GM19468 (cell line): Measurements from ENCODE around the gene CDC42BPB.
"Not testable (repeated sequence)": the region's sequence is repeated elsewhere in the genome, so short reads cannot be mapped to it uniquely, and the experiment has no call there.

Source experiments
- ATAC-seq: cut with Tn5 transposase; IDR thresholded peaks from one replicate; pipeline ENCODE4 v1.9.1; 2021; ENCODE audit warnings: mild to moderate bottlenecking, moderate library complexity, moderate number of reproducible peaks; ENCODE audit not compliant: unreplicated experiment; ENCODE audit errors: extremely low read depth

CDC42BPB gene

GRCh38 chr14:102932484-102933248 is 124.7 kb downstream of the CDC42BPB start:
- no peak for ATAC-seq

DNA sequence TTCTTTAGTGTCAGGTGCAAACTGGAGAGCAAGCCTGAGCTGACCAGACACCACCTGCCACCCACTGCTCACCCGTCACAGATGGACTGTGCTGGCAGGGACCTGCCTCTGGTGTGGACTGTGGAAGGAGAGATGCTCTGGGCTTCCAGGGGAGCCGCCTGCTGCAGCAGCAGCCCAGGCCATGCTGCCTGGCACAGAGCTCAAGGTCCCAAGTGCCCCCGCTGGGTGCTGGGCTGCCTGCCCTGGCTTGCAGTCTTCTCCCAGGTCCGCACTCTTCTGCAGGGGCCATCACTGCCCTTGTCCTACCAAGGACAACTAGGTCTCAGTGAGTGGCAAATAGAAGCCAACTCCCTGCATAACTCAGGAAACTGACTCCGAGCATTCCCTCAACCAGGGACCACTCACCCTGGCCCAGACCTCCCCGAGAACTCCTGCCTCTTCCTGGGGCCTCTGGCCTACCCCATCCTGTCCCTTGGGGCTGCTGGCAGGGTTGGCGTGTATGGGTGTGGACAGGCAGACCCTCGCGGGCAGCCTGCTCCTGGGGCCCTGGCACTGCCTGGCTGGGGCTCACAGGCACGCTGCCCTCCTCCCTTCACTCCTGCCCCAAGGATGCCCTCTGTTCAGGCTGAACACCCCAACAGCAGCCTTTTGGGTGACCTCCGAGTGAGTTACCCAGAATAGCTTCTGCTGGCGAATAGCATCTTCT is 125.6 kb downstream of the CDC42BPB start:
- no peak for ATAC-seq

DNA sequence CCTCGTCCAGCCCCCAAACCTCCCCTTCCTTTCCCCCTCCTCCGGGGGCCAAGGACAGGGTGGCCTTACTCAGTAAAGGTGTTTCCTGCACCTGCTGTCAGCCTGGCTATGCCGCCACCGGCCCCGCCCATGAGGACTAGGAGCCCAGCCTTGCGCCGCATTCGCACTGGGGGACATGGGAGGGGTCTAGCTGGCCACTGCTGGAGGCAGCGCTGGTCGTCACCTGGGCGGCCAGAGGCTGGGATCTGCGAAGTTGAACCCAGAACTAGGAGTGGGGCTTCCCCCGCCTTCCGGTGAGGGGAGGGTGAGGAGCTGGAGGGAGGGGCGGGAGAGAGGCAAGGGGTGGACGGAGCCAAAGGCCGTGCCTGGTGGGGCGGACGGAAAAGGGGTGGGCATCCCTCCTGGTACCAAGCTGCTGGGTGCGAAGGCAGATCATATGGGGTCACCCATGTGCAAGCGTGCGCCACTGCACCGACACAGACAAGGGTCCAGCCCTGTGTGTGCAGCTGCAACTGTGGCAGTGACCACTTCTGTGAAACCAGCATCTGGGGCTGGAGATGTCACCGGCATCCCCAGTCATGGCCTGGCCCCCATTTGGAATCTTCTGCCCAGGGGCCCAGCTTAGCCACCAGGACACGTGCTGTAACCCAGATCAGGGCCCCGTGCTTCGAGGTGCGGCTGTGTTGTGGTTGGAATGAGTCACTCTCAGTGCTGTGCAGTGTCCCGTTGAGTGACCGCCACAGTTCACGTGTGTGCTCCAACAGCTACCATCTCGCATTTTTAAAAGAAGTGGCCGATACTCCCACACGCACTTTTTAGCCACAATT is 126.4 kb downstream of the CDC42BPB start:
- no peak for ATAC-seq

- ATAC-seq: no peak
Measured at GRCh38 chr14:102930138-102930752, 127.1 kb downstream of the CDC42BPB start.

DNA sequence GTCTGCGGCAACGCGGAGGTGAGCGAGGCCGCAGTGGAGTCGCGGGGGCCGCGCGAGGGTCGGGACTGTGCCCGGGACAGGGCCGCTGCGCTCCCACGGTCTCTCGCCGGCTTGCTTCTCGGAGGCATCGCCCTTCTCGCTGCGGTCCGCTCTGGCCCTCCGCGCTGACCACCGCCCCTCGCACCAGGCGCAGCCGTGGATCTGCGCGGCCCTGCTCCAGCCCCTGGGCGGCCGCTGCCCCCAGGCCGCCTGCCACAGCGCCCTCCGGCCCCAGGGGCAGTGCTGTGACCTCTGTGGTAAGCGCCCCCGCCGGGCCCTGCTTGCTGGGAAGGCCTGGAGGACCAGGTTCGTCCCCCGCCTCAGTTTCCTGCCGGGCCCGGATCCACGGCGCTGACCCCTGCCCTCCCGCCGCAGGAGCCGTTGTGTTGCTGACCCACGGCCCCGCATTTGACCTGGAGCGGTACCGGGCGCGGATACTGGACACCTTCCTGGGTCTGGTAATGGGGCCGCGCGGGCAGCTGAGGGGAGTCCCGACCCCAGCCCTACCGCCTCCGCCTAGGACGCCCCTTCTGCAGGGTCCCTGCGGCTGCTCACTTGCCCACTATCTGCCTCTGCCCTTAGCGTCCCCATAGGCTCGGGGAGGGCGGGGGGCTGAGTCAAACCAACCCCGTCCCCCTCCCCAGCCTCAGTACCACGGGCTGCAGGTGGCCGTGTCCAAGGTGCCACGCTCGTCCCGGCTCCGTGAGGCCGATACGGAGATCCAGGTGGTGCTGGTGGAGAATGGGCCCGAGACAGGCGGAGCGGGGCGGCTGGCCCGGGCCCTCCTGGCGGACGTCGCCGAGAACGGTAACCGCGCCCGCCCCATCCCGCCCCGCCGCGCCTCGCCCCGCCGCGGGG is 127.9 kb downstream of the CDC42BPB start:
- ATAC-seq: no peak

DNA sequence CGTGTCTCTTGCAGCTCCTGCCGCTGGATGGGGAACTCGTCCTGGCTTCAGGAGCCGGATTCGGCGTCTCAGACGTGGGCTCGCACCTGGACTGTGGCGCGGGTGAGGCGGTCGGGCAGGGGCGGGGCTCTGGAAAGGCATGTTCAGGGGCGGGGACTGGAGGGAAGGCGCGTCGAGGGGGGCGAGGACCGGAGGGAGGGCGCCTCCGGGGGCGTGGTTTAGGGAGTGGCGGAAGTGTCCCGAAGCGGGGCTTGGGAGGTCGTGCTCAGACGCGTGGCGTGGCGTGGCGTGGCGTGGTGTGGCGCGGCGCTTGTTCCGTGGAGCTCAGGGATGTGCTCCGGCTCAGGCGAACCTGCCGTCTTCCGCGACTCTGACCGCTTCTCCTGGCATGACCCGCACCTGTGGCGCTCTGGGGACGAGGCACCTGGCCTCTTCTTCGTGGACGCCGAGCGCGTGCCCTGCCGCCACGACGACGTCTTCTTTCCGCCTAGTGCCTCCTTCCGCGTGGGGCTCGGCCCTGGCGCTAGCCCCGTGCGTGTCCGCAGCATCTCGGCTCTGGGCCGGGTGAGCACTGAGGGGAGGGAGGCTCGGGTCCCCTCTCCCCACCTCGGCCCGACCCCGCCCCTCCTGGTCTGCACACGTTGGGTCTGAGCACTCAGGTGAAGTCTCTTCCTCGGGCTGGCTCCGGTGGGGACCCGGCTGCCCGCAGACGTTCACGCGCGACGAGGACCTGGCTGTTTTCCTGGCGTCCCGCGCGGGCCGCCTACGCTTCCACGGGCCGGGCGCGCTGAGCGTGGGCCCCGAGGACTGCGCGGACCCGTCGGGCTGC is 128.7 kb downstream of the CDC42BPB start:
- ATAC-seq: no peak

- ATAC-seq: no peak
Measured at GRCh38 chr14:102927878-102928411, 129.4 kb downstream of the CDC42BPB start.

DNA sequence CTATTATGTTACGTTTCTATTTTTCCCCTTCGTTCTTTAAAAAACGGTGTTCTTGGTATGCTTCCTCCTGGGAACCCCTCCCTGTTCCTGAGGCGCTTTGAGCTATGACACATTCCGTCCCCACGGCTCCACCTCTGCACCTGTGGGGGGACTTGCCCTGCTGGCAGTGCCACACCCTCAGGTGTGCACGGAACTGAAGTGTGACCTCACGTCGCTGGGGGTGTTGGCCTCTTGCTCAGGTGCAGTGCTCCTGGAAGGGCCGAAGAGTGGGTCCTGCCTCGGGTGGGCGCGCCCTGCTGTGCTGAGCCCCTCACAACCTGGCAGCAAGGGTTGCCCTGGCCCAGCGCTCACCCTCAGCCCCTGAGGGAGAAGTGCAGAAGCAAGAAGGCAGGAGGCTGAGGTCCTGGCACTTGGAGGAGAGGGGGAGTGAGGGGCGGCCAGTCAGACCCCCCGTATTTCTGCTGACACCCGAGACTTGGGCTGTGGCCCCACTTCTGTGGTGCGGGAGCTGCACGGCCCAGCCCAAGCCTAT is 129.9 kb downstream of the CDC42BPB start:
- ATAC-seq: no peak

DNA sequence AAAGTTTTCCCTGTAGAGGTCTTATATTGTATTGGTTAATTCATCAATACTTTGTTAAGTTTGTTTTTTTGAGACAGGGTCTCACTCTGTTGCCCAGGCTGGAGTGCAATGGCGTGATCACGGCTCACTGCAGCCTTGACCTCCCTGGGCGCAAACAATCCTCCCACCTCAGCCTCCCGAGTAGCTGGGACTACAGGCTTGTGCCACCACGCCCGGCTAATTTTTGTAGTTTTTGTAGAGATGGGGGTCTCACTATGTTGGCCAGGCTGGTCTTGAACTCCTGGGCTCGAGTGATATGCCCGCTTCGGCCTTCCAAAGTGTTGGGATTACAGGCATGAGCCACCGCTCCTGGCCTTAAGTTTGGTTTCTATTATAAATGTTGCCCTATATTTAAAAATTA is 130.5 kb downstream of the CDC42BPB start:
- ATAC-seq: not testable (repeated sequence)

GRCh38 chr14:102926104-102926503 is 131.2 kb downstream of the CDC42BPB start:
- ATAC-seq: no peak

DNA sequence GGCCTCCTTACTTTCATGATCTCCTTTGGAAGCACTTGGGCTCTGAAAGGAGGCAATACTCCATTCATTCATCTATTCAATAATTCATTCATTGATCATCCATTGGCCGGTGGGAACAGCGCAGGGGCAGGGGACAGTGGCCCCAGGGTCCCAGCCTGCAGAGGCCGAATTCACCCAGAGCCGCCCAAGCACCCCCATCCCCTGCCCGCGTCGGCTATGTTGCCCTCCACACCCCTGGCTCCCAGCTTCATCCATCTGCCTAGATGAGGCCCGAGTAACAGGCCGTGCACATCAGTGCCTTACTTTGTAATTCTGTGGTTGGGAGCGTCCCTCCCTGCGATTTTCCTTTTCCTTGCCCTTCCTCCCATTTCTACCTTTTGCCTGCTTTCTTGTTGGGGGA is 131.7 kb downstream of the CDC42BPB start:
- no peak for ATAC-seq

DNA sequence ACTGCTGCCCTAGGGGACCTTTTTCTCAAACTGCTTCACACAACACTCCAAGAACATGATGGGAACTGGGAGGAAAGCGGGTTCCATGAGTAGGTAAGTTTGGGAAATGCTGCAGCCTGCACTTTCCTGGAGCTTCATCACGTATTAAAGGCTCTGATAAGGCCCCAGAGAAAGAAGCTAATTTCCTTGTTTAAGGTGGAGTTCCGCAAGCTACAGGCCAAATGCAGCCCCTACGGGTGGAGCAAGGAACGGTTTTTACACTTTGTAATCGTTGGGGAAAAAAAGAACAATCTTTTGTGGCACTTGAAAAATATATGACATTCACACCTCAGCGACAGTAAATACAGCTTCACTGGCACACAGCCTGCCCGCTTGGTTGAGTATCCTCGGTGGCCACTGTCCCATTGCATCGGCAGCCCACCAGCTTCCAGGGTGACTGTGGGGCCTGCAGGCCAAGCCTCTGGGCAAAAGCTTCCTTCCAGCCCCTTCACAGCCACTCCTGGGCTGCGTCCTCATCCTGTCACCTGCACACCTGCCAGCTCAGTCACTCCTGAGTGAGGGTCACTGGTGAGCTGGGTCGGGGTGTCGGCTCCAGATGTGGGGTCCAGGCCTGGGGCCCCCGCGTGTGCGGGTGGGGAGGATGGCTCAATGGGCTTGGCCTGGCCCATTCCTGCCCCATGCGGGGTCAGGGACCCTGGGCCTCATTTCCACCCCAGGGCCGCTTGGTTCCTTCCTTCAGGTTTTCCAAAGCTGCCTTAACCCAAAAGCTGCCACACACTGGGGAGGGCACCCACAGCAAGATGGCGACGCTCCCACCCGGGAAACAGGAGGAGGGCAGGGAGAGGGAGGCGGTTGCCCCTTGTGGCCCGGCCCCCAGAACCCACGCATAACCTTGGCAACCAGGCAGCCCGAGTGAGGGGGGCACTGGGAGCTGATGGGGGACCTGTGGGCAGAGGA is 132.4 kb downstream of the CDC42BPB start:
- ATAC-seq: no peak

GRCh38 chr14:102923925-102924486 is 133.3 kb downstream of the CDC42BPB start:
- ATAC-seq: no peak

- no peak for ATAC-seq
Measured at GRCh38 chr14:102923201-102923924, 134.0 kb downstream of the CDC42BPB start.

- no peak for ATAC-seq
Measured at GRCh38 chr14:102922490-102923200, 134.7 kb downstream of the CDC42BPB start, which contains the start of gene AMN. TSS of gene AMN (plus strand) at chr14:102922663. CDS start at chr14:102922689, 26 bp downstream.
